Gastroesophageal sphincter (tissue), 3 donors: ENCODE measurements around the gene LAMB4.

Source experiments
- EP300 ChIP-seq: sonication (generic); formaldehyde crosslinking; IDR thresholded peaks from one replicate; pipeline ENCODE4 v1.6.1; 2017; ENCODE audit warnings: antibody characterized with exemption, mild to moderate bottlenecking
- TF ChIP-seq, protein P1 (sequence below), 4 experiments: fragments of 200-600 bp in 2 of 4; fragments of 450-650 bp in 2 of 4; sonication (generic) in 1 of 4; IDR thresholded peaks; one replicate each; pipeline ENCODE4 v1.5.1; 2017 to 2019; ENCODE audit warnings: antibody characterized with exemption in 4 of 4, mild to moderate bottlenecking in 2 of 4, moderate library complexity in 2 of 4

- TF ChIP-seq, protein P1, sequence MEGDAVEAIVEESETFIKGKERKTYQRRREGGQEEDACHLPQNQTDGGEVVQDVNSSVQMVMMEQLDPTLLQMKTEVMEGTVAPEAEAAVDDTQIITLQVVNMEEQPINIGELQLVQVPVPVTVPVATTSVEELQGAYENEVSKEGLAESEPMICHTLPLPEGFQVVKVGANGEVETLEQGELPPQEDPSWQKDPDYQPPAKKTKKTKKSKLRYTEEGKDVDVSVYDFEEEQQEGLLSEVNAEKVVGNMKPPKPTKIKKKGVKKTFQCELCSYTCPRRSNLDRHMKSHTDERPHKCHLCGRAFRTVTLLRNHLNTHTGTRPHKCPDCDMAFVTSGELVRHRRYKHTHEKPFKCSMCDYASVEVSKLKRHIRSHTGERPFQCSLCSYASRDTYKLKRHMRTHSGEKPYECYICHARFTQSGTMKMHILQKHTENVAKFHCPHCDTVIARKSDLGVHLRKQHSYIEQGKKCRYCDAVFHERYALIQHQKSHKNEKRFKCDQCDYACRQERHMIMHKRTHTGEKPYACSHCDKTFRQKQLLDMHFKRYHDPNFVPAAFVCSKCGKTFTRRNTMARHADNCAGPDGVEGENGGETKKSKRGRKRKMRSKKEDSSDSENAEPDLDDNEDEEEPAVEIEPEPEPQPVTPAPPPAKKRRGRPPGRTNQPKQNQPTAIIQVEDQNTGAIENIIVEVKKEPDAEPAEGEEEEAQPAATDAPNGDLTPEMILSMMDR (IDR thresholded peaks at IDR 0.05) = no peak
- TF ChIP-seq EP300 = no peak
Observed at GRCh38 chr7:108132551-108133265, 2.5 kb upstream of the LAMB4 start.
